ENCODE results near the gene RCAN1. TPM values are rescaled to one million over a fixed set of nuclear protein-coding genes. Genes with fewer than 3 reads are reported as not detected.

The RCAN1 gene
- total RNA-seq, 1 donor = 308 TPM

- peak; percentile 79 for DNase-seq (ENCODE audit: low read depth)
- H3K4me3 ChIP-seq (ENCODE audit: low read depth, low read length) = peak overlapping the region; percentile 7
- no peak for TF ChIP-seq CTCF (IDR thresholded peaks at IDR 0.05; ENCODE audit: insufficient read depth, low read depth, low read length)
Measured at GRCh38 chr21:34552360-34553098, 62.4 kb downstream of the RCAN1 start.

- no peak overlapping the region for H3K4me3 ChIP-seq (ENCODE audit: low read depth, low read length)
- DNase-seq (ENCODE audit: low read depth) = no peak
- TF ChIP-seq CTCF (IDR thresholded peaks at IDR 0.05; ENCODE audit: insufficient read depth, low read depth, low read length) = no peak
Measured at GRCh38 chr21:34550182-34550799, 64.6 kb downstream of the RCAN1 start.

- no peak overlapping the region for H3K4me3 ChIP-seq (ENCODE audit: low read depth, low read length)
- TF ChIP-seq CTCF (IDR thresholded peaks at IDR 0.05; ENCODE audit: insufficient read depth, low read depth, low read length) = no peak
- no peak for DNase-seq (ENCODE audit: low read depth)
Measured at GRCh38 chr21:34548781-34549376, 66.0 kb downstream of the RCAN1 start.

GRCh38 chr21:34546542-34546941 lies 68.4 kb downstream of the RCAN1 start:
- H3K4me3 ChIP-seq (ENCODE audit: low read depth, low read length) = no peak overlapping the region
- TF ChIP-seq CTCF (IDR thresholded peaks at IDR 0.05; ENCODE audit: insufficient read depth, low read depth, low read length) = no peak
- no peak for DNase-seq (ENCODE audit: low read depth)

DNA sequence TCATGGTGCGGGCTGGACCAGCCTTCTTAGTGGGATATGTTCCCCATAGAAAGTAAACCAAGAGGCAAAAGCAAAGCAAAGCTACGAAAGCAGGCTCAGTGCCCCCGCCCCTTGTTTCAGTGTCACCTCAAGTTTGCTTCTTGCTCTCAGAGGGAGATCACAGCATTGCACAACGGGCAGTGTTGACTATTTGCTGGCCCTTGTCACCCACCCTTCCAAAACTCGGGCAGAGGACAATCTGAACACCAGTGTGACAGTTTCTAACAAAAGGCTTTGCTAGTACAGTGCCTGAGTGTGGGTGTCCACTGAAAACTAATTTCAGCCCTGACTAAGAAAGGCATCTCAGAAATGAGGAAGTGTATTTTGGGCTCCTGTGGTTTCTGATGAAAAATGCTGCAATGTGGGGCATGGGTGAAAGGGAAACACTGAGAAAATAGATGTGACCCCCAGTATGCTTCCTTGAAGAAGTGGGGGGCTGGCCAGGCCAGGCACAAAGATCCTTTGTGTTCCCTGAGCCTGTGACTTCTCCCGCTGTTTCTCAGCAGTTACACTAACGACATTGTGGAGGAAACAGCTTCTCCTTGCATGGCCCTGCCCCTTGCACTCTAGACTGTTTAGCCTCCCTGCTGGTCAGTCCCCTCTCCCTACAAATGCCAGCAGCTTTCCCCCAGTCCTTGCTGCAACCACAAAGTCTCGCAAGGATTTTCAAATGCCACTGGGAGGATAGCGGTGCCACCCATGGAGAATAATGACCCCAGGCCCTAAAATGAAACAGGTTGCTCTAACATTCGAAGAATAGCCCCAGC lies 69.6 kb downstream of the RCAN1 start:
- TF ChIP-seq CTCF (IDR thresholded peaks at IDR 0.05; ENCODE audit: insufficient read depth, low read depth, low read length) = no peak
- H3K4me3 ChIP-seq (ENCODE audit: low read depth, low read length) = no peak overlapping the region
- peak; percentile 68 for DNase-seq (ENCODE audit: low read depth)

DNA sequence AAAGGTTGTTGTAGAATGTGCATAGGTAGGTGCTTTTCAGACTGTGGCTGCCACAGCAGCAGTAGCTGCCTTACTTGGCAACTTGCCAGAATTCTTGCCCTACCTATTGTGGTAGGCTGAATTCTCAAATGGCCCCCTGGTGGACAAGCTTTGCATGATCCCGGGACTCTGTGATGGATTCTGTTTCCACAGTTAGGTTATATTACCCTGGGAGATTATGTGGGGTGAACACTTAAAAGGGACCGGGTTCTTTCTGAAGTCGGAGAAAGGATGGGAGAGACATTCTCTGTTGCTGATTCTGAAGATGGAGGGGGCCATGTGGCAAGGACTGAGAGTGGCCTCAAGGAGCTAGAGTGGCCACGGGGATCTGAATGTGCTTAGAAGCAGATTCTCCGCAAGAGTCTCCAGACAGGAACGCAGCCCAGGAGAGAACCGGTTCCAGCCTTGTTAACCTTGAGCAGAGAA lies 70.8 kb downstream of the RCAN1 start:
- DNase-seq (ENCODE audit: low read depth) = peak; percentile 74
- no peak overlapping the region for H3K4me3 ChIP-seq (ENCODE audit: low read depth, low read length)
- peak; percentile 66 for TF ChIP-seq CTCF (IDR thresholded peaks at IDR 0.05; ENCODE audit: insufficient read depth, low read depth, low read length)

All from fibroblast of villous mesenchyme (primary cell).